GM19372 (cell line): ENCODE data around the gene MYL3.
"Not testable (repeated sequence)": the region's sequence is repeated elsewhere in the genome, so short reads cannot be mapped to it uniquely, and the experiment has no call there.

Experiments used
- ATAC-seq: cut with Tn5 transposase; IDR thresholded peaks from one replicate; pipeline ENCODE4 v1.9.1; 2021; ENCODE audit warnings: mild to moderate bottlenecking, low read depth, moderate library complexity; ENCODE audit not compliant: unreplicated experiment

MYL3 gene

DNA sequence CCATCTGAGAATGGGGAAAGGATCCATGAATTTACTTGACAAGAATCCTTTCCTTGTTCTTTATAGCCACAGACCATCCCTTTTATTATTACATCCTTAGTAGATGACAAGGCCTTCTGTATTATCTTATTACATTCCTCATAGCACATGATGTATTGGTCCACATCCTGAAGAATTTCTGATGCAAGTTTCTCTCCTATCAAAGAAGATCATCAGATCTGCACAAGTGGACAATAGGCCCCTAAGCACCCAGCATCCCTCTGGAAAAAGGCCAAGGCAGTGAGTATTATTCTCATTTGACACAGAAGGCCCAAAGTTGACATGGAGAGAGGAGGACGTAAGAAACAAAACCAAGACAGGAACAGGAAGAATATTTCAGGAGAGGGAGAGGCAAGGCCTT, 31.4 kb downstream of the MYL3 start:
- ATAC-seq = no peak

DNA sequence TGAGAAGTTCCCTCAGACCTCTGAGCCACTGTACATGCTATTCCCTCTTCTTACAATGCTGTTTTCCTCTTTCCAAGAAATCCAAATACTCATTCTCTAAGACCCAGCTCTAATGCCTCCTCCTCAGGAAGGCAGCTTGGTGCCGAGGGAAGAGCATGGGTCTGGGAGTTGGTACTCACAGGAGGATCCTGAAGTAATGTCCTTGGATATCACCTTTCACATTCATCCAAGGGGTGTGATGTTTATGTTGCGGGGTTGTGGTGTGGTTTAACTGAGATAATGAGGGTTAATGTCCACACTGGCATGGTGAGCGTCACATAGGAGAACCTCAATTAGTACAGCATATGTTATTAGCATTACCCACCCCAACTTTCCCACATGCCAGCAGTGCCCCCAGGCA, 31.9 kb downstream of the MYL3 start:
- no peak for ATAC-seq

DNA sequence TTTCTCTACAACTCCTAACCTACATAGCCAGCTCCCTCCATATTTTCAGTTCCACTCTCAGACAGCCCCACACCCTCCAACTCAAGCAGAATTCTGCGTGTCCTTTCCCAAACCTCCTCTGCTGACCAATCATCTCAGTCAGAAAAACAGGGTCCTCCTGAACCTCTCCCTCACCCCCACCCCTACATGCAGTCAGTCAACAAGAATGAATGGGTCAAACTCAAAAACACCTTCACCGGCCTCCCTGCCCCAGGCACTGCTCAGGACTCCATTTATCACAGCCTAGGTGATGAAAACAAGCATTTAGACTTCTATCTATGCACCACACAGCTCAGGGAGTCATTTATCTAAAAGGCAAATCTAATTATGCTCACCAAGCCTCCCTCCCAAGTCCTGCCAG, 32.4 kb downstream of the MYL3 start:
- no peak for ATAC-seq

DNA sequence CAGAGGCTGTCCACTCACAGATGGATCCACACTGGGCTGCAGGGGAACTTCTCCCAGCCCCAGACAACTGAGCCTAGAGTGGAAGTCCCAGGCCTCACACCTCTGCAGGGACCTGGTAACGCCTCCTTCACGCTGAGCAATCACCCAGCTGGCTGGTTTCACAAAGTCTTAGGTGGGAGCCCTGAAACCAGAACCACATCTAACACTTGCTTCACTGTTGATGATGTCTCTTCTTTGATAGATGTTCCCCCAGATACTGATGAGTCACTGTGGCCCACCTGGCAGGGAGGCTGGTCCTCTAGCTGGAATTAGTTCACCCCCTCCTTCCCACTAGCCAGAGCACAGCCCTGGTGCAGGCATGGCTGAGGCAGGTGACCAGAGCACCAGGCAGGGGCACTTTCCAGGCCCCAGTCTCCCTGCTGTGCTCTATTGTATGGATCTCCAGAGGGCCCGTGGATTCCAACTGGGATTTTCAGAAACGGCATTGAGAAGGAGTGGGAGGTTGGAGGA, 33.5 kb downstream of the MYL3 start:
- peak; percentile 80 for ATAC-seq

DNA sequence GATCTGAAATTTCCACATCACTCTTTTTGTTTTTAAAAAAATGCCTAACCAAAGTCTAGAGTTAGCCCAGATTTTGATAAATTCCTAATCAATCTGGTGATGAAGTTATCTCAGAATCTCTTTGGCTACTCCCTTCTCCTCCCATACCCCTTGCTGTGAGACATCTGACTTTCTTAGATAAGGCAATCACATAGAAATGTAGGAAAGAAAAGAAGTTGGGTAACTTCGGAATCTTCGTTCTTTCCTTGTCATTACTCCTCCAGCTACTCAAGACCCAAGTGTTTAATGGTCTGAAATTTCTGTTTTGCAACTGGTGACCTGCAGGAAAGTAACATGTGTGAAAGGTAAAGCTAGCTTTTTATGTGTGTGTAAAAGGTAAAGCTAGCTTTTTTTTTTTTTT, 37.8 kb downstream of the MYL3 start:
- ATAC-seq = no peak

DNA sequence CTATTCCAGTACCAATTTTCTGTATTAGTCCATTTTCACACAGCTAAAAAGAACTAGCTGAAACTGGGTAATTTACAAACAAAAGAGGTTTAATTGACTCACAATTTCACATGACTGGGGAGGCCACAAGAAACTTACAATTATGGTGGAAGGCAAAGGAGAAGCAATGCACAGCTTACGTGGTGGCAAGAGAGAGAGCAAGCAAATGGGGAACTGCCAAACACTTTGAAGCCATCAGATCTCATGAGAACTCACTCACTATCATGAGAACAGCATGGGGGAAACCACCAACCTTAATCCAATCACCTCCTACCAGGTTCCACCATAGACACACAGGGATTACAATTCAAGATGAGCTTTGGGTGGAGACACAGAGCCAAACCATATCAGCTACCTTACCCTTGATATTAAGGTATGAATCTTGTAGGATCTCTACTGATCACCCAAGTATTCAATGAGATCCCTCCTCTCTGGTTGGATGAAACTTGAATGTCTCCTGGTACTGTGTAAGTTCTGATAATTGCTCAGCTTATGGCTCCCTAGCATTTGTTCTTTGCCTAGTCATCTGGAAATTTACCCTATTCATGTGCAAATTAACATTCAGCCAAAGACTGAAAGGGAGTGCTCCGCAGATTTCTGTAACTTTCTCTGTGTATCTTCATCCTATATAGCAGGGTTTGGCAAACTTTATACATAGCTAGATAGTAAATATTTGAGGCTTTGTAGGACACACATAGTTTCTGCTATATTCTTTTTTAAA, 38.9 kb downstream of the MYL3 start:
- ATAC-seq = no peak

DNA sequence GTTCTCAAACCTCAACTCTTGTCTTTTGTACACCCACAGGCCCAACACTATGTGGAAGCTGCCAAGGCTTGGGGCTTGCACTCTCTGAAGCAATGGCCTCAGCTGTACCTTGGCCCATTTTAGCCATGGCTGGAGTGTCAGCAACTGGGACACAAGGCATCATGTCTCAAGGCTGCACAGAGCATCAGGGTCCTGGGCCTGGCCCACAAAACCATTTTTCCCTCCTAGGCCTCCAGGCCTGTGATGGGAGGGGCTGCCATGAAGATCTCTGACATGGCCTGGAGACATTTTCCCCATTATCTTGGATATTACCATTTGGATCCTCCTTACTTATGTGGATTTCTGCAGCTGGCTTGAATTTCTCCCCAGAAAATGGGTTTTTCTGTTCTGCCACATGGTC, 39.9 kb downstream of the MYL3 start:
- not testable (repeated sequence) for ATAC-seq

DNA sequence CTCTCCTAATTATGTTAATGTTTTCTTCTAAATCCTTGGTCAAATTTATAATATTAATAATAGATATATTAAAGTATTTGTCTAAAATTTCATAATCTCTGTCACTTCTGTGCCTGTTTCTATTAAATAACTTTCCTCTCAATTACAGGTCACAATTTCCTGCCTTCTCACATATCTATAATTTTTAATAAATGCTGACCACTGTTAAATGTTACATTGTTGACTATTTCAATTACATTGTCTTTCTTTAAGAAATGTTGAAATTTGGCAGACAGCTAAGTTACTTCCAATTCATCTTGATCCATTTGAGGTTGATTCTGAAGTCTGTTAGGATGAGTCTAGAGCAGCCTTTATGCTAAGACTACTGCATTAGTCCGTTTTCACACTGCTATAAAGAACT, 41.7 kb downstream of the MYL3 start:
- no peak for ATAC-seq

DNA sequence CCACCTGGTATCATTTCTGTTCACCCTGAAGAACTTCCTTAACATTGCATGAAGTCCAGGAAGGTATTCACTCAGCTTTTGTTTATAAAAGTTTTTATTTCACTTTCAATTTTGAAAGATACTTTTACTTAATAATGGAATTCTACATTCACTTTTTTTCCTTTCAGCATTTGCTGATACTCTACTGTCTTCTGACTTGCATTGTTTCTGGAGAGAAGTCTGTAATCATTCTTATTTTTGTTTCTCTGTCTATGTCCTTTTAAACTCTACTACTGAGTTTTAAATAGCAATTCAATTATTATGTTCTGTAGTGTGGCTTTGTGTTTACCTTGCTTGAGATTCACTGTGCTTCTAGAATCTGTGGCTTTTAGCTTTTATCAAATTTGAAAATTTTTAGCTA, 42.4 kb downstream of the MYL3 start:
- ATAC-seq = no peak

DNA sequence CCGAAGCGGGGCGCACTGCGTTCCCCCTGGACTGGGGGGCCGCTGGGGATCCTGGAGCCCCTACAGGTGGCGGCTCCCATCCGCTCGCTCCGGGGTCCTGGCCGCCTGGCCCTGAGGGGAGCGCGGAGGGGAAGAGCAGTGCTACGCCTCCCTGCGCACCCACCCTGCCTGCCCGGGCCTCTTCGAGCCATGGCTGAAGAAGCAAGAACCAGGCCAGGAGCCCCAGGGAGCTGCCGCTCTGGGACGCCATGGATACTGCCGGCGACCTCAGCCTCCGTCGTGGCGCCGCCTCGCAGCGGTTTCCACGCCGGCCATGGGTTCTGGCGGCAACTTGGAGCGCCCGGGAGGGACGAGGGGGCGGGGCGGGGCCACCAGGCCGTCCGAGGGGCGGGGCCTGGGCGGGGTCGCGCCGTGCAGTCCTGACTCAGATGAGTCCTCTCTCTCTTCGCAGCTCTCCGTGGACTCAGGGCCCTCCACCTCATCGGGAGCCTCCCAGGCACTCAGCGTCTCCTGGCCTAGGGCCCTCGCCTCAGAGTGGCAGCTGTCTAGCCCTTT, 50.9 kb downstream of the MYL3 start:
- no peak for ATAC-seq

DNA sequence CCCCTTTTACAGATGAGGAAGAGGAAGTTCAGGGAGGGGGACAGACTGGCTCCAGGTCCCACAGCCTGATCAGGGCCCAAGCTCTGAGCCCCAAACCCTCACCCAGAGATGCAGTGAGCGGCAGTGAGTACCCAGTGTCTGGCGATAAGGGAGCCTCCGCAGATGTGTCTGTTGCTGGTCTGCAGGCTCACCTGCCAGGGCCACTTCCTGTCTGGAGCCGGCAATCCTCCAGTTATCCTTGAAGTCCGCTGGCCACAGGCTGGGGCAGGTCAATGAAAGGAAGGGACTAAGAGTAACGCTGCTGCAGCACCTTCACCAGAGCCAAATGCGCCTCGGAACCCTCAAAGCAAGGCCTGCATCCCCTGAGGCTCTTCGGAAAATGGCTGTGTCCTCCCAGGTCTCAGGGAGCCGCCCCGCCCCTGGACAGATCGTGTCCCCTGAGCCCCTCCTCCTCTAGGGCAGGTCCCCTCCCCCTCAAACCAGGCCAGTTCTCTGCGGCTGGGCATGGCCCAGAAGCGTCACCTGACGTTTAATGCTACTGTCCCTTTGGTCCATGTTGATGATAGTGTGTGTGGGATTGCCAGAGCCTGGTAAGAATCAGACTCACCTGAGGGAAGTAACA, 51.5 kb downstream of the MYL3 start:
- ATAC-seq = no peak

DNA sequence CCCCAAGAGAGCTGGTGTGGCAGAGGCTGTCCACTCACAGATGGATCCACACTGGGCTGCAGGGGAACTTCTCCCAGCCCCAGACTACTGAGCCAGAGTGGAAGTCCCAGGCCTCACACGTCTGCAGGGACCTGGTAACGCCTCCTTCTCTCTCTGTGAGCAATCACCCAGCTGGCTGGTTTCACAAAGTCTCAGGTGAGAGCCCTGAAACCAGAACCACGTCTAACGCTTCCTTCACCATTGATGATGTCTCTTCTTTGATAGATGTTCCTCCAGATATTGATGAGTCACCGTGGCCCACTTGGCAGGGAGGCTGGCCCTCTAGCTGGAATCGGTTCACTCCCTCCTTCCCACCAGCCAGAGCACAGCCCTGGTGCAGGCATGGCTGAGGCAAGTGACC, 54.5 kb downstream of the MYL3 start:
- not testable (repeated sequence) for ATAC-seq
